ENCODE measurements around the gene FARP2.

The FARP2 gene

DNA sequence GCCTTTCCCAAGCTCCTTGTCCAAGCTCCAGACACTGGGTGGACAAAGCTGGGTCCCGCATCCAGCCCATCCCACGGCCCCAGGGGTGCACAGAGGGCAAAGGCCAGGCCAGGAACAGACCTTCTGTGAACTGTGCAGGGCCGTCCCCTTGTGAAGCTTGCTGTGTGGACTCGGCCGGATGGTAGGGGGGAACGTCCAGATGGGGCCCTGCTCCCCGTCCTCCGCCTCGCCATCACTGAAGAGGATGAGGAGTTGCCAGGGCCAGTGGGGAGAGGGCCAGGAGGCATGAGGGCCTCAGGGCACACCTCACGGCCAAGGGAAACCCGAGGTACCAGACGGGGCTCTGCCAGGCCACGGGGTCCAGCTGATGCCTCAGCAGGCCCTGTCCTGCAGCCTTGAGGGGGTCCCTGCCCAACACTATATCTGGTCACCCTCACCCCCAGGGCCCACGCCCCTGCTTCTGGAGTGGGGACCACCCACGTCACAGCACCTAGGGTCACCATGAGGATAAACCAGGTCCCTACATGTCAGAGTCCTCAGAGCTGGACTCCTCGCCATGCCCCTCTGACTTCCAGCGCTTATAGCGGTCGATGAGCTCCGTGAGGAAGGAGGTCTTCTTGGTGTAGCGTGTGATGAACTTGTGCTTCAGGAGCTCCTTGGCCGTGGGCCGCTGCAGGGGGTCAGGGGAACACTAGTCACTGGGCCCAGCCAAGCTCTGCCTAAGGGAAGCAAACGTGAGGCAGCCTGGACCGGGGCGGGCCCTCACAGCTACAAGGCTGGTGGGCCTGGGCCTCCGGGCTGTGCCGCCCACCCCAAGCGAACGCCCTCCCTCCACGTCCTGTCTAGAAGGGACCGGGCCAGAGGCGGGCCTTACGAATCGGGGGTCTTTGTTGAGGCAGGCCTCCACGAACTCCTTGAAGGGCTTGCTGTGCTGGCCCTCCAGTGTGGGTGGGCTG is 142.3 kb downstream of the FARP2 start:
- DNase-seq (ENCODE audit: low spot score): no peak
- in situ Hi-C loops (cut with MboI; ENCODE audit: low pct_unique_long_range_greater_than_20kb, low sequenced_read_pairs, unreplicated experiment): no loop called here
- TF ChIP-seq, protein P1, sequence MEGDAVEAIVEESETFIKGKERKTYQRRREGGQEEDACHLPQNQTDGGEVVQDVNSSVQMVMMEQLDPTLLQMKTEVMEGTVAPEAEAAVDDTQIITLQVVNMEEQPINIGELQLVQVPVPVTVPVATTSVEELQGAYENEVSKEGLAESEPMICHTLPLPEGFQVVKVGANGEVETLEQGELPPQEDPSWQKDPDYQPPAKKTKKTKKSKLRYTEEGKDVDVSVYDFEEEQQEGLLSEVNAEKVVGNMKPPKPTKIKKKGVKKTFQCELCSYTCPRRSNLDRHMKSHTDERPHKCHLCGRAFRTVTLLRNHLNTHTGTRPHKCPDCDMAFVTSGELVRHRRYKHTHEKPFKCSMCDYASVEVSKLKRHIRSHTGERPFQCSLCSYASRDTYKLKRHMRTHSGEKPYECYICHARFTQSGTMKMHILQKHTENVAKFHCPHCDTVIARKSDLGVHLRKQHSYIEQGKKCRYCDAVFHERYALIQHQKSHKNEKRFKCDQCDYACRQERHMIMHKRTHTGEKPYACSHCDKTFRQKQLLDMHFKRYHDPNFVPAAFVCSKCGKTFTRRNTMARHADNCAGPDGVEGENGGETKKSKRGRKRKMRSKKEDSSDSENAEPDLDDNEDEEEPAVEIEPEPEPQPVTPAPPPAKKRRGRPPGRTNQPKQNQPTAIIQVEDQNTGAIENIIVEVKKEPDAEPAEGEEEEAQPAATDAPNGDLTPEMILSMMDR (IDR thresholded peaks at IDR 0.05; ENCODE audit: extremely low read depth, insufficient read depth, missing control alignments): no peak

DNA sequence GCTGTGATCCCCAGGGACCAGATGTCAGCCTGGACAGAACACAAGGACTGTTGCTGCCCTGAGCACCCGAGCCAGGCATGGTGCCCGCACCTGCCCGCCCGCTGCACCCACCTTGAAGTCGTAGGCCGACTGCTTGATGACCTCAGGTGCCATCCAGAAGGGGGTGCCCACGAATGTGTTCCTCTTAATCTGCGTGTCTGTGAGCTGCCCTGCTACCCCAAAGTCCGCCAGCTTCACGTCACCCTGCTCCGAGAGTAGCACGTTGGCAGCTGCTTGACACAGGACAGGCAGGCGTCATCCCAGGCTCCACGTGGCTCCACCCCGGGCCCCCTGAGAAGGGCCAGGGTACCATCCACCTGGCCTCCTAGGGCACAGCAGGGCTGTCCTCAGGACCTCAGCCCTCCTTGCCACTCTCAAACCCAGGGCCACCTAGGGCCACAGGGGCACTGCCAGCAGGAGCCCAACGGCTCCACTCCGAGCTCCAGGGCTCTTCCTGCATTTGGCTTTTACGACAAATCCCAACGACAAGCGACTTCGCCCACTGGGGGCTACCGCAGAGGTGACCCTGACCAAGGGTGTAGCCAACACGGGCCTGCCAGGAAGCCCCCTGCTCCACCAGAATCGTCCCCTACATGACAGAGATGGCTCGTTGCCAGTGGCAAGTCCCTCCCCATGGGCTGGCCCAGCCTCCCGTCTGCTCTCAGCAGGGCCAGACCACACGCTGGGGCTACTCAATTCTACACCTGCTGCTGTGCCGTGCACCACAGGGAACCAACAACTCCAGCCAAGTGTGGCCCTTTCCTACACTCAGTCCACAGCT is 143.3 kb downstream of the FARP2 start:
- in situ Hi-C loops (cut with MboI; ENCODE audit: low pct_unique_long_range_greater_than_20kb, low sequenced_read_pairs, unreplicated experiment): no loop called here

DNA sequence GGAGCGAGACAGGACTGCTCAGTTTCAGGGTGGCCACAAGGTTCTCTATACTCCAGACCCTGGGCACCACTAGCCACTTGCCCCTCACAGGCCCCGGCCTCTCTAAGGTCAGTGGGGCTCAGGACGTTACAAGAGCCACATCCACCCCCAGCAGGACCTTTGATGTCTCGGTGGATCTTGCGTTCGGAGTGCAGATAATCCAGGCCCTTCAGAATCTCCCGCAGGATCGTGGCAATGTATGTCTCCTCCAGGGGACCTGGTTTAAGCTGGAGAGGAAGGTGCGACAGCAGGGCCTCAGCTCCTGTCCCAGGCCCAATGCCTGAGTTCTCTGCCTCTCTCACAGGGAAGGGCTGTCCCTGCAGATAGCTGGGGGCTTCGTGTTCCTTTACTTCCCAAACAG is 143.9 kb downstream of the FARP2 start:
- DNase-seq (ENCODE audit: low spot score): no peak
- TF ChIP-seq, protein P1 (IDR thresholded peaks at IDR 0.05; ENCODE audit: extremely low read depth, insufficient read depth, missing control alignments): no peak
- in situ Hi-C loops (cut with MboI; ENCODE audit: low pct_unique_long_range_greater_than_20kb, low sequenced_read_pairs, unreplicated experiment): no loop called here

More for the DNA sequence above, 143.3 kb downstream of the FARP2 start:
- no peak for DNase-seq (ENCODE audit: low spot score)
- TF ChIP-seq, protein P1 (IDR thresholded peaks at IDR 0.05; ENCODE audit: extremely low read depth, insufficient read depth, missing control alignments): no peak

DNA sequence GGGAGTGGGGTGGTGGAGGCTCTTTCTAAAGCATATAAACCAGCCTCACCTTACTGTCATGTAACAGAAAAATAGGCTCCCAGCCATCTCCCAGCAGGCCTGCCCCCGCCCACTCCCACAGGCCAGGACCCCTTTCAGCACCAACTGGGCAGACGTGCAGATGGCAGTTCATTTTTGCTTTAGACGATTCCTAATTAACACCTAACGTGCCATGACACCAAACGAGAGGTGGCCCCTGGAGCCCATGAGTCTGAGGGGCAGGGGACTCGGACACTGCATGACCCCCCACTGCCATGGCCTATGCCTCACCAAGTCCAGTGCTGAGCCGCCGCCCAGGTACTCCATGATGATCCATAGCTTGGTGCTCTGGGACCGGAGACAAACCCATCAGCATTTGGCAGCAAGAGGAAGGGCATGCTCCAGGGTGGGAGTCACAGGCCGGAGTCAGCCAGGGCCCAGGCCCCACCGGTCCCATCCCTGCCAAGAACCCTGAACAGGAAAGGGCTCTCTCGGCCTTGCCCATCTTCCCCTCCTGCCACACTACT is 144.4 kb downstream of the FARP2 start:
- DNase-seq (ENCODE audit: low spot score): no peak

DNA sequence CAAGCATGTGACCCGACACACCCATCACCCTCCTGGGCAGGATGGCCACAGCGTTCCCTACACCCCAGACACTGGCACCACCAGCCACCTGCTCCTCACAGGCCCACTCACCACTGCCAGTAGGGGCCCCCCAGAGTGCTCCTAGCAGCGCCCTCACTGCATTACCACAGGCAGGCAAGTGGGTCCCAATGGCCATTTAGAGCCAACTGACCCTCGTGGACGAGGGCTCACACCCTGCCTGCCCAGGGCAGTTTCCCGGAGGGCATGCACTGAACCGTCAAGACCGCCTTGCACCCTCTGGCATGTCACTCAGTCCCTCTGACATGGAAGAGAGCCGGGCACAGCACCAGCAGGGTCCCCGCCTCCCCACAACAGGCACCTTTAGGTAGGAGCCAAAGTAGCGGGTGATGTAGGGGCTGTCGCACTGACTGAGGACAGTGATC is 145.0 kb downstream of the FARP2 start:
- TF ChIP-seq, protein P1 (IDR thresholded peaks at IDR 0.05; ENCODE audit: extremely low read depth, insufficient read depth, missing control alignments): no peak
- no peak for DNase-seq (ENCODE audit: low spot score)
- in situ Hi-C loops (cut with MboI; ENCODE audit: low pct_unique_long_range_greater_than_20kb, low sequenced_read_pairs, unreplicated experiment): no loop called here

More for the DNA sequence above, 144.4 kb downstream of the FARP2 start:
- in situ Hi-C loops (cut with MboI; ENCODE audit: low pct_unique_long_range_greater_than_20kb, low sequenced_read_pairs, unreplicated experiment): no loop called here
- TF ChIP-seq, protein P1 (IDR thresholded peaks at IDR 0.05; ENCODE audit: extremely low read depth, insufficient read depth, missing control alignments): no peak

DNA sequence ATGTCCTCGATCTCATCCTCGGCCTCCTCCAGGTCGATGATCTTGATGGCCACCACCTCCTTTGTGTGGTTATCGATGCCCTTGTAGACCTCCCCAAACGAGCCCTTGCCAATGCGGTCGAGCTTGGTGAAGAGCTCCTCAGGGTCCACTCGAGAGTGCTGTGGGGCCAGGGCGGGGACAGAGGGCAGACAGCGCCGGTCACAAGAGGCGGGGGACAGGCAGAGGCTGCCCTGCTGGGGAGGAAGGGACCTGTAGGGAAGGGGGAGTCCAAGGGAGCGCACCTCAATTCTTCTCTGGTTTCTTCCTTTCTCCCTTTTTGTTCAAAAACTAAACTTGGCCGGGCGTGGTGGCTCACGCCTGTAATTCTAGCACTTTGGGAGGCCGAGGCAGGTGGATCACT is 145.5 kb downstream of the FARP2 start:
- in situ Hi-C loops (cut with MboI; ENCODE audit: low pct_unique_long_range_greater_than_20kb, low sequenced_read_pairs, unreplicated experiment): no loop called here
- TF ChIP-seq, protein P1 (IDR thresholded peaks at IDR 0.05; ENCODE audit: extremely low read depth, insufficient read depth, missing control alignments): no peak

More for the DNA sequence above, 145.5 kb downstream of the FARP2 start:
- no peak for DNase-seq (ENCODE audit: low spot score)
